HCT116 (cell line): ENCODE results near the gene PRMT3.

Source experiments
- ATF3 ChIP-seq: IDR thresholded peaks from 2 replicates; pipeline ENCODE4 v1.6.1; 2012
- ELF1 ChIP-seq: IDR thresholded peaks from 2 replicates; pipeline ENCODE4 v1.6.1; 2012; ENCODE audit warnings: low read depth, borderline replicate concordance
- EZH2phosphoT487 ChIP-seq: fragments of 200-600 bp; IDR thresholded peaks from 2 replicates; pipeline ENCODE4 v1.6.1; 2018; ENCODE audit warnings: antibody characterized with exemption, borderline replicate concordance
- JUND ChIP-seq: IDR thresholded peaks from 2 replicates; pipeline ENCODE4 v1.6.1; 2012
- POLR2AphosphoS5 ChIP-seq: IDR thresholded peaks from 2 replicates; pipeline ENCODE4 v1.6.1; 2011; ENCODE audit warnings: mild to moderate bottlenecking, low read depth, low read length, moderate library complexity
- YY1 ChIP-seq: IDR thresholded peaks from 2 replicates; pipeline ENCODE4 v1.6.1; 2011; ENCODE audit warnings: low read length, low read depth, moderate library complexity, mild to moderate bottlenecking; ENCODE audit not compliant: insufficient replicate concordance; ENCODE audit errors: extremely low read depth
- TF ChIP-seq, protein P1 (sequence below), 3 experiments: fragments of 200-600 bp in 1 of 3; sonication (generic) in 1 of 3; IDR thresholded peaks in 2 of 3; conservative IDR thresholded peaks in 1 of 3; 2 replicates each; pipeline ENCODE4 v1.5.1; 2012 to 2017; ENCODE audit warnings: low read depth in 2 of 3, low read length in 2 of 3, antibody characterized with exemption in 1 of 3, borderline replicate concordance in 1 of 3, control low read depth in 1 of 3, mild to moderate bottlenecking in 1 of 3, mixed read lengths in 1 of 3, mixed run types in 1 of 3, moderate library complexity in 1 of 3; ENCODE audit not compliant: insufficient read depth in 1 of 3
- TF ChIP-seq, protein P2 (sequence below): IDR thresholded peaks from 2 replicates; pipeline ENCODE4 v1.6.1; 2012

DNA sequence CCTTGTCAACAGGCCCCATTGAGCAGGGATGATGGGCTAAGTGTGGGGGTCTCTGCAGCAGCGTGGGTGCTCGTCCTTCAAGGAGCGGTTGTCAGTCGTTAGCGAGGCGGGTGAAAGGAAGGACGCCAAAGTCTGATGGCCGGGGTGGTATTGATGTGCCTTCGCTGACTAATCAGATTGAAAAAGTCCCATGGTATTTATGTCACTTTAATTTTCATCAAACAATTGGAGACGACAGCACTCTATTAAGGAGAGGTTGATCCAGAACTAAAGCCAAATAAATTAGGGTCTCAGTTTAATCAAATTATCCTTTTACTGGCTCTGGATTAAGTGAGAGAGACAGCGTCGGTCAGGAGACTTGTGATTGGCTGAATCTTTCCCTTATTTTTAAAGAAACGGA lies 14.4 kb upstream of the PRMT3 start:
- TF ChIP-seq EZH2phosphoT487 = no peak
- TF ChIP-seq, protein P1, sequence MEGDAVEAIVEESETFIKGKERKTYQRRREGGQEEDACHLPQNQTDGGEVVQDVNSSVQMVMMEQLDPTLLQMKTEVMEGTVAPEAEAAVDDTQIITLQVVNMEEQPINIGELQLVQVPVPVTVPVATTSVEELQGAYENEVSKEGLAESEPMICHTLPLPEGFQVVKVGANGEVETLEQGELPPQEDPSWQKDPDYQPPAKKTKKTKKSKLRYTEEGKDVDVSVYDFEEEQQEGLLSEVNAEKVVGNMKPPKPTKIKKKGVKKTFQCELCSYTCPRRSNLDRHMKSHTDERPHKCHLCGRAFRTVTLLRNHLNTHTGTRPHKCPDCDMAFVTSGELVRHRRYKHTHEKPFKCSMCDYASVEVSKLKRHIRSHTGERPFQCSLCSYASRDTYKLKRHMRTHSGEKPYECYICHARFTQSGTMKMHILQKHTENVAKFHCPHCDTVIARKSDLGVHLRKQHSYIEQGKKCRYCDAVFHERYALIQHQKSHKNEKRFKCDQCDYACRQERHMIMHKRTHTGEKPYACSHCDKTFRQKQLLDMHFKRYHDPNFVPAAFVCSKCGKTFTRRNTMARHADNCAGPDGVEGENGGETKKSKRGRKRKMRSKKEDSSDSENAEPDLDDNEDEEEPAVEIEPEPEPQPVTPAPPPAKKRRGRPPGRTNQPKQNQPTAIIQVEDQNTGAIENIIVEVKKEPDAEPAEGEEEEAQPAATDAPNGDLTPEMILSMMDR (IDR thresholded peaks at IDR 0.05 in 2 of 3, conservative IDR thresholded peaks at IDR 0.05 in 1 of 3; ENCODE audit: borderline replicate concordance in 1 of 3, insufficient read depth in 1 of 3, low read depth in 2 of 3, low read length in 2 of 3) = no peak
- TF ChIP-seq YY1 = no peak
- TF ChIP-seq, protein P2, sequence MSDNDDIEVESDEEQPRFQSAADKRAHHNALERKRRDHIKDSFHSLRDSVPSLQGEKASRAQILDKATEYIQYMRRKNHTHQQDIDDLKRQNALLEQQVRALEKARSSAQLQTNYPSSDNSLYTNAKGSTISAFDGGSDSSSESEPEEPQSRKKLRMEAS = no peak
- no peak for TF ChIP-seq ATF3
- no peak for TF ChIP-seq ELF1
- TF ChIP-seq POLR2AphosphoS5 = no peak
- TF ChIP-seq JUND = no peak
